ENCODE results near the gene ENC1. TPM values are rescaled to one million over a fixed set of nuclear protein-coding genes. Genes with fewer than 3 reads are reported as not detected.

Gene ENC1
- total and polyA plus RNA-seq, 2 of the 4 experiments (the other 2 are of a cell fraction), result 25.6 to 70.8 TPM

DNA sequence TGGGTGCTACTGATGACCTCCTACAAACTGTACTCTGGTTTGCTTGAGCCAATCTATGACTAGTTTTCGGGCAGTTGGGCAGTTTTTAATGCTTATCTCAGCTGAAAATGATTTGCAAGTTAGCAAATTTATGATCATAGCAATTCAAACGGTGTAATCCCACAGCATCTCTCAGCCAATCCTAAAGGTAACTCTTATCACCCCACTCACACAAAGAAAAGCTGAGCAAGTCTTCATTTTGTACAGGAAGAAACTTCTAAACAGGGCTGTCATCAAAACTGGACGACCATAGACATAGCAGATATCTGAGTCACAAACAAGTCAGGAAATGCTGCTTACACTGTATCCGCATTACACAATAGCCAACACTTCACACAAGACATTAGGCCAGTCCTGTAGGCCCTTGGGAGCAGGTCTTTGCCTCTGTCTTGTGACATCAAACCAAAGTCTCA, 2.6 kb upstream of the ENC1 start:
- Histone ChIP-seq H4K91ac (ENCODE audit: insufficient read depth, low read depth, low read length) (peak overlapping the region; percentile 85), H4K5ac (ENCODE audit: low read depth, low read length) (peak overlapping the region; percentile 93; the same call in 1 of the 2 replicates), H3K36me3 (ENCODE audit: control insufficient read depth, insufficient read depth, low read length) (no peaks in the 10 kb centered on the region), H2AFZ (replicated peaks; ENCODE audit: low read length, poor library complexity) (no peak overlapping the region), H4K20me1 (ENCODE audit: insufficient read depth, low read length) (peaks cover 14% of the 10 kb centered on the region), H2BK5ac (ENCODE audit: low read depth, low read length, poor library complexity, severe bottlenecking) (peak overlapping the region; percentile 69), H2BK20ac (ENCODE audit: low read depth, low read length) (peak overlapping the region; percentile 85), H3K27ac (ENCODE audit: insufficient read depth, low read length) (peak overlapping the region; percentile 18; the same call in 1 of the 2 replicates), H3K14ac (replicated peaks; ENCODE audit: low read depth, low read length) (peak overlapping the region; percentile 56), H2BK15ac (ENCODE audit: low read depth, low read length) (peak overlapping the region; percentile 99; the same call in 2 of the 3 replicates), H2AK5ac (ENCODE audit: low read depth, low read length) (peak overlapping the region; percentile 99; the same call in 1 of the 2 replicates), H3K4ac (ENCODE audit: low read depth, low read length) (peak overlapping the region; percentile 87; the same call in 1 of the 2 replicates), H3K4me1 (ENCODE audit: control insufficient read depth, insufficient read depth, low read length) (peaks cover 20% of the 10 kb centered on the region), H3K9ac (ENCODE audit: low read depth, low read length) (no peak overlapping the region; the same call in 1 of the 2 replicates), H3K9me3 (ENCODE audit: control insufficient read depth, insufficient read depth, low read length) (no peaks in the 10 kb centered on the region), H3K4me3 (ENCODE audit: insufficient read depth, low read depth, low read length) (no peak overlapping the region), H2AK9ac (replicated peaks; ENCODE audit: low read depth, low read length, poor library complexity) (no peak overlapping the region), H4K8ac (ENCODE audit: low read depth in 2 of 2, low read length in 2 of 2) (peak overlapping the region; percentile 28 to 81), H3K27me3 (ENCODE audit: control insufficient read depth, insufficient read depth, low read length) (no peaks in the 10 kb centered on the region), H2BK120ac (ENCODE audit: low read depth, low read length) (peak overlapping the region; percentile 96), H3K9me1 (ENCODE audit: insufficient read depth, low read length) (peaks cover 14% of the 10 kb centered on the region; the same call in 1 of the 2 replicates), H3K18ac (ENCODE audit: low read depth, low read length) (peak overlapping the region; percentile 65; the same call in 1 of the 2 replicates), H3K4me2 (ENCODE audit: low read depth, low read length) (peak overlapping the region; percentile 11; the same call in 1 of the 2 replicates), H3K79me1 (ENCODE audit: low read depth in 1 of 2, low read length in 2 of 2) (peaks cover 0 to 15% of the 10 kb centered on the region in 2 experiments; a peak in 2 of 4 replicates), H3K56ac (ENCODE audit: extremely low read depth, insufficient read depth, low read length) (peak overlapping the region; percentile 65), H3K23ac (ENCODE audit: low read depth, low read length) (peak overlapping the region; percentile 32; the same call in 1 of the 2 replicates)
- ChIA-PET CTCF (interaction anchor here (0.7 to 2.6 kb wide), 4 partner anchors 158 to 741 kb away, joined by 3 to 12 read pairs (median 4); no protein-coding TSS in a partner anchor), POLR2A (ENCODE audit: unreplicated experiment) (interaction anchor here (0.5 to 0.7 kb wide), 2 partner anchors 262 to 695 kb away, joined by 3 to 4 read pairs; no protein-coding TSS in a partner anchor)
- peak; percentile 96 for DNase-seq
- dilution Hi-C loops (cut with HindIII; ENCODE audit: low sequenced_read_pairs, unreplicated experiment), result no loop called here
- in situ Hi-C loops (cut with MboI; ENCODE audit: low sequenced_read_pairs), result loop anchor here (10.0 kb wide), 2 partner anchors 608 to 848 kb away; no protein-coding TSS in a partner anchor
- 14% methylated on average over 1 of the region's 4 CpGs; no CpG with 5 or more reads in 1 of the 2 experiments for WGBS, 2 experiments (ENCODE audit: extremely low coverage in 2 of 2, insufficient read length in 1 of 2)
- intact Hi-C loops (cut with micrococcal nuclease), result loop anchor here (5.0 kb wide), 5 partner anchors 251 to 586 kb away; no protein-coding TSS in a partner anchor
- BruUV-seq (replicated peaks), result no TSS peak
- ATAC-seq (ENCODE audit: low read depth), result peak; percentile 18
- TF ChIP-seq, protein P1, sequence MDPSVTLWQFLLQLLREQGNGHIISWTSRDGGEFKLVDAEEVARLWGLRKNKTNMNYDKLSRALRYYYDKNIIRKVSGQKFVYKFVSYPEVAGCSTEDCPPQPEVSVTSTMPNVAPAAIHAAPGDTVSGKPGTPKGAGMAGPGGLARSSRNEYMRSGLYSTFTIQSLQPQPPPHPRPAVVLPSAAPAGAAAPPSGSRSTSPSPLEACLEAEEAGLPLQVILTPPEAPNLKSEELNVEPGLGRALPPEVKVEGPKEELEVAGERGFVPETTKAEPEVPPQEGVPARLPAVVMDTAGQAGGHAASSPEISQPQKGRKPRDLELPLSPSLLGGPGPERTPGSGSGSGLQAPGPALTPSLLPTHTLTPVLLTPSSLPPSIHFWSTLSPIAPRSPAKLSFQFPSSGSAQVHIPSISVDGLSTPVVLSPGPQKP (IDR thresholded peaks at IDR 0.05; ENCODE audit: borderline replicate concordance, low read depth, low read length), result no peak
- TF ChIP-seq RAD21 (IDR thresholded peaks at IDR 0.05; ENCODE audit: low read length) (no peak), CHD1 (IDR thresholded peaks at IDR 0.05; ENCODE audit: low read depth, low read length) (no peak), RFX5 (IDR thresholded peaks at IDR 0.05; ENCODE audit: low read depth, low read length) (no peak), RCOR1 (IDR thresholded peaks at IDR 0.05; ENCODE audit: insufficient replicate concordance, low read length) (no peak), MAZ (IDR thresholded peaks at IDR 0.05; ENCODE audit: borderline replicate concordance, low read depth, low read length) (no peak; the same call in 1 of the 2 replicates), FOS (IDR thresholded peaks at IDR 0.05; ENCODE audit: low read depth, low read length) (peak; percentile 88), MAFK (IDR thresholded peaks at IDR 0.05; ENCODE audit: low read depth, low read length) (peak; percentile 94), BHLHE40 (IDR thresholded peaks at IDR 0.05; ENCODE audit: low read depth, low read length) (peak; percentile 36; the same call in 1 of the 2 replicates), POLR2A (IDR thresholded peaks at IDR 0.05; ENCODE audit: low read depth, low read length) (no peak), MXI1 (IDR thresholded peaks at IDR 0.05; ENCODE audit: borderline replicate concordance, low read depth, low read length) (no peak), SMC3 (IDR thresholded peaks at IDR 0.05; ENCODE audit: low read depth, low read length) (0 out of 2 replicates have a peak, but pooled peaks have one; percentile 17), NFE2L2 (IDR thresholded peaks at IDR 0.05; ENCODE audit: low read depth, low read length) (no peak), CEBPB (IDR thresholded peaks at IDR 0.05; ENCODE audit: low read depth, low read length) (peak; percentile 99)
- TF ChIP-seq, protein P2, sequence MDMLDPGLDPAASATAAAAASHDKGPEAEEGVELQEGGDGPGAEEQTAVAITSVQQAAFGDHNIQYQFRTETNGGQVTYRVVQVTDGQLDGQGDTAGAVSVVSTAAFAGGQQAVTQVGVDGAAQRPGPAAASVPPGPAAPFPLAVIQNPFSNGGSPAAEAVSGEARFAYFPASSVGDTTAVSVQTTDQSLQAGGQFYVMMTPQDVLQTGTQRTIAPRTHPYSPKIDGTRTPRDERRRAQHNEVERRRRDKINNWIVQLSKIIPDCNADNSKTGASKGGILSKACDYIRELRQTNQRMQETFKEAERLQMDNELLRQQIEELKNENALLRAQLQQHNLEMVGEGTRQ (IDR thresholded peaks at IDR 0.05; ENCODE audit: low read depth, low read length), result no peak

Data from IMR-90 (cell line).